ENCODE data around the gene RAB11FIP4. TPM values are rescaled to one million over a fixed set of nuclear protein-coding genes. Genes with fewer than 3 reads are reported as not detected.

The RAB11FIP4 gene
- total RNA-seq, 1 donor from 2014 or later, result 103 TPM

DNA sequence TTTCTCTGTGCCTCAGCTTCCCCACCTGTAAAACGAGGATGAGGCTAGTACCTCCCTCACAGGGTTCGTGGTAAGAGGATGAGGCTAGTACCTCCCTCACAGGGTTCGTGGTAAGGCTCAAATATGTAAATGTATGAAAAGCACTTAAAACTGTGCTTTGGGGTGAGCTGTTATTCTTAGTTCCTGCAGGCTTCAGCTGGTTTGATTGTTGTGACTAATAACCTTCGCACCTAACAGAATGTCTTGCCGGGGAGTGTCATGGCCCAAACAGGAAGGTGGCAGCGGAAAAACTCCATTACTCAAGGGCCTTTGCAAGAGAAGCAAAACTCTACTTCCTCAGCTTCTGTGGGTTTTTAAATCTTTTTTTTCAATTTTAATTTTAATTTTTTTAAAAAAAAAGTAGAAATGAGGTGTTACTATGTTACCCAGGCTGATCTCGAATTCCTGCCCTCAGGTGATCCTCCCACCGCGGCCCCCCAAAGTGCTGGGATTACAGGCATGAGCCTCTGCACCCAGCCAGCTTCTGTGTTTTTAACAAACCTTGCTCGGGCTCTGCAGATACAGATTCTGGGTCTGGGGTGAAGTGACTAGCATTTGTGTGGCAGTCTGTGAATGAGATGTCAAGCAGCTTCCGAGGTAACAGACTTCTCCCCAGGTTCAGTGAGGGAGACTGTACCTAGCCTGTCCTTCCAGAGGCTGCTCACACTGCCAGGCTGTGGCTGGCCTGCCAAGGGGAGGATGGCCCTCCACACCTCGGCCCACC, 103.0 kb downstream of the RAB11FIP4 start:
- H3K4me3 Mint-ChIP-seq (ENCODE audit: unreplicated experiment), result no peak overlapping the region
- no peaks in the 10 kb centered on the region for H3K36me3 Mint-ChIP-seq (ENCODE audit: unreplicated experiment)
- peaks cover 47% of the 10 kb centered on the region for H3K4me1 Mint-ChIP-seq (ENCODE audit: low read depth, unreplicated experiment)
- no peak for TF ChIP-seq CTCF (IDR thresholded peaks at IDR 0.05; ENCODE audit: partially characterized antibody, unreplicated experiment)
- peaks cover 10% of the 10 kb centered on the region for H3K9me3 Mint-ChIP-seq (ENCODE audit: unreplicated experiment)
- no peak for DNase-seq
- peaks cover 9% of the 10 kb centered on the region for H3K27me3 Mint-ChIP-seq (ENCODE audit: unreplicated experiment)
- H3K27ac Mint-ChIP-seq (ENCODE audit: unreplicated experiment), result peak overlapping the region; percentile 38

GRCh38 chr17:31495022-31495885, 103.8 kb downstream of the RAB11FIP4 start:
- Mint-ChIP-seq H3K27ac (ENCODE audit: unreplicated experiment) (peak overlapping the region; percentile 38), H3K4me1 (ENCODE audit: low read depth, unreplicated experiment) (peaks cover 44% of the 10 kb centered on the region), H3K27me3 (ENCODE audit: unreplicated experiment) (peaks cover 9% of the 10 kb centered on the region), H3K4me3 (ENCODE audit: unreplicated experiment) (peak overlapping the region; percentile 5), H3K9me3 (ENCODE audit: unreplicated experiment) (peaks cover 7% of the 10 kb centered on the region), H3K36me3 (ENCODE audit: unreplicated experiment) (no peaks in the 10 kb centered on the region)
- no peak for TF ChIP-seq CTCF (IDR thresholded peaks at IDR 0.05; ENCODE audit: partially characterized antibody, unreplicated experiment)
- DNase-seq, result peak; percentile 52

DNA sequence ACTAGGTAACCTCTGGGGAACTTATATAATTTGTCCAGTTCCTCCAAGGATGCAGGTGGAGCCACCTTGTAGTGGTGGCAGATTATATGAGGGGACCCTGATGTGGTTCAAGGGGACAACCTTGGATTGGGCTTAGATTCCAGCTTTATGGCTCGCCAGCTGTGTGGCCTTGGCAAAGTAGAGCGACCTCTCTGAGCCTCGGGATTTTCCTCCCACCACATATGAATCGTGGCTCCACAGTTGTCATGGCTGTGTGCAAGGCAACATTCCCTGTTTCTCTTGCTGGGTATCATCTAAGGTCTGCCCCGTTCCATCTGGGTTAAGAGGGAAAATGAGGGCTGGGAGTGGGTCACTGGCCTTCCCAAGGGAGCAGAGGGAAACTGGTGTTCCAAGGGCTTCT, 104.6 kb downstream of the RAB11FIP4 start:
- Mint-ChIP-seq H3K9me3 (ENCODE audit: unreplicated experiment) (peaks cover 6% of the 10 kb centered on the region), H3K4me1 (ENCODE audit: low read depth, unreplicated experiment) (peaks cover 40% of the 10 kb centered on the region), H3K27me3 (ENCODE audit: unreplicated experiment) (peaks cover 6% of the 10 kb centered on the region), H3K36me3 (ENCODE audit: unreplicated experiment) (no peaks in the 10 kb centered on the region), H3K27ac (ENCODE audit: unreplicated experiment) (no peak overlapping the region), H3K4me3 (ENCODE audit: unreplicated experiment) (no peak overlapping the region)
- no peak for TF ChIP-seq CTCF (IDR thresholded peaks at IDR 0.05; ENCODE audit: partially characterized antibody, unreplicated experiment)
- DNase-seq, result no peak

DNA sequence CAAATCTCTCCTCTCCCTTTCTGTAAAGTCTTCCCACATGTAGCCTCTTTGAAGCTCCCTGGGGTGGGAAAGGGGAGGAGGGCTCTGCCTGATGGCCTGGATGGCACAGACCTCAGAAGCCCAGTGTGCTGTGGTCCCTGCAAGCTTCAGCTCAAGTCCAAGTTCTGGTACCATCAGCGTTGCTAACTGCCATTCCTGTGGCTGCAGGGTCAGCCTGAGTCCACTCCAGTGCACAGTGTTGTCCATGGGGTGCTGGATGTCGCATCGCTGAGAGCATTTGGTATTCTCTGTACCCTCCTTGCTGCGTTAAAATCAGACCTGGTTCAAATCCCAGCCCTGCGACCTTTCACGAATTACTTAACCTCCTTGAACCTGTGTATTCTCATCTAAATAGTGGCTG, 105.1 kb downstream of the RAB11FIP4 start:
- no peak for TF ChIP-seq CTCF (IDR thresholded peaks at IDR 0.05; ENCODE audit: partially characterized antibody, unreplicated experiment)
- no peaks in the 10 kb centered on the region for H3K36me3 Mint-ChIP-seq (ENCODE audit: unreplicated experiment)
- no peak overlapping the region for H3K27ac Mint-ChIP-seq (ENCODE audit: unreplicated experiment)
- no peak for DNase-seq
- H3K4me3 Mint-ChIP-seq (ENCODE audit: unreplicated experiment), result no peak overlapping the region
- peaks cover 4% of the 10 kb centered on the region for H3K27me3 Mint-ChIP-seq (ENCODE audit: unreplicated experiment)
- peaks cover 36% of the 10 kb centered on the region for H3K4me1 Mint-ChIP-seq (ENCODE audit: low read depth, unreplicated experiment)
- H3K9me3 Mint-ChIP-seq (ENCODE audit: unreplicated experiment), result peaks cover 6% of the 10 kb centered on the region

DNA sequence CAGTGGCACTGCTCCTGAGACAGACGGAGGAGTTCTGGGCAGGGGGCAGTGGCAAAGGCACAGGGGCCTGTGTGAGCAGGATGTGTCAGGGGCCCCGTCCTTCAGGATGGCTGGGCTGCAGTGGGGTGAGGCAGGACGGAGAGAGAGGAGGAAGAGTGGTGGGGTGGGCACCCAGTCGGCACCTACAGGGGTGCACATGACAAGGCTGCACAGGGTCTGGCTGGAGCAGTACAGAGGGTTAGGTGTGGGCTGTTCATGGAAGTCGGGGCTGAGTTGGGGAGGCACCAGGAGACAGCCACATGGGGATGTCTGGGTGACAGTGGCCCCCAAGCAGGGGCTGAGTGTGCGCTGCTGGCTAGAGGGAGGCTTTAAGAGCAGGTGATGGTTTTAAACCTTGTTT, 106.0 kb downstream of the RAB11FIP4 start:
- TF ChIP-seq CTCF (IDR thresholded peaks at IDR 0.05; ENCODE audit: partially characterized antibody, unreplicated experiment), result no peak
- Mint-ChIP-seq H3K9me3 (ENCODE audit: unreplicated experiment) (peaks cover 6% of the 10 kb centered on the region), H3K36me3 (ENCODE audit: unreplicated experiment) (no peaks in the 10 kb centered on the region), H3K27ac (ENCODE audit: unreplicated experiment) (no peak overlapping the region), H3K4me1 (ENCODE audit: low read depth, unreplicated experiment) (peaks cover 28% of the 10 kb centered on the region), H3K4me3 (ENCODE audit: unreplicated experiment) (no peak overlapping the region), H3K27me3 (ENCODE audit: unreplicated experiment) (peaks cover 2% of the 10 kb centered on the region)
- DNase-seq, result no peak

Measured in glutamatergic neuron (in vitro differentiated cells).